Testis (tissue), 3 donors: Measurements from ENCODE around the gene CD300E. TPM values are rescaled to one million over a fixed set of nuclear protein-coding genes. Genes with fewer than 3 reads are reported as not detected.

ENCODE experiments used
- DNase-seq: peaks from one replicate; pipeline ENCODE4 v3.0.0-alpha.2; 2019
- H3K27ac ChIP-seq, 2 donors: fragments of 200-600 bp; sonication (generic); one replicate each; pipeline ENCODE4 v1.5.1; 2019
- H3K27me3 ChIP-seq: fragments of 200-600 bp; sonication (generic); one replicate; pipeline ENCODE4 v1.5.1; 2019
- H3K36me3 ChIP-seq: fragments of 200-600 bp; sonication (generic); one replicate; pipeline ENCODE4 v1.5.1; 2017; ENCODE audit warnings: low read depth; ENCODE audit errors: missing control alignments
- H3K4me1 ChIP-seq: fragments of 200-600 bp; sonication (generic); one replicate; pipeline ENCODE4 v1.5.1; 2019
- H3K4me3 ChIP-seq, 2 donors: fragments of 200-600 bp; sonication (generic); one replicate each; pipeline ENCODE4 v1.5.1; 2017 to 2019
- H3K9me3 ChIP-seq: fragments of 200-600 bp; sonication (generic); one replicate; pipeline ENCODE4 v1.5.1; 2017
- POLR2A ChIP-seq: fragments of 450-650 bp; IDR thresholded peaks from one replicate; pipeline ENCODE4 v1.6.1; 2017; ENCODE audit warnings: antibody characterized with exemption, mild to moderate bottlenecking, moderate library complexity
- WGBS, 2 donors: methylation state at CpG; one replicate each; pipeline ENCODE4 v1.1.5; 2018; 5-methylcytosine and 5-hydroxymethylcytosine counted together
- intact Hi-C: fragments of 100-400 bp; cut with DNase I; formaldehyde crosslinking; loops from one replicate; pipeline ENCODE4 v1.15.1; 2023; ENCODE audit warnings: low total_unique reads
- polyA plus RNA-seq: library from polyadenylated mRNA; stranded (reverse); fragments of 350-450 nt; fragmentation: Illumina TruSeq; extraction: RNeasy Lipid Tissue Mini Kit (QIAGEN cat#74804); gene quantifications from one replicate; pipeline ENCODE4 v1.2.3, GENCODE V29; 2014; ENCODE audit warnings: low read depth, low replicate concordance; ENCODE audit not compliant: insufficient read depth
- total RNA-seq, 2 donors: library from RNA; depleted of rRNA; stranded (reverse); fragments of >200 nt; gene quantifications; one replicate each; pipeline ENCODE4 v1.2.3, GENCODE V29; 2016
- TF ChIP-seq, protein P1 (sequence below), 3 experiments: fragments of 450-650 bp in 2 of 3; fragments of 200-600 bp in 1 of 3; sonication (generic) in 1 of 3; IDR thresholded peaks; one replicate each; pipeline ENCODE4 v1.5.1; 2016 to 2019; ENCODE audit warnings: antibody characterized with exemption in 3 of 3, mild to moderate bottlenecking in 2 of 3, moderate library complexity in 1 of 3

Gene CD300E
- total and polyA plus RNA-seq, 3 donors from 2014 or later: 0.31 to 0.45 TPM; not detected in 1

DNA sequence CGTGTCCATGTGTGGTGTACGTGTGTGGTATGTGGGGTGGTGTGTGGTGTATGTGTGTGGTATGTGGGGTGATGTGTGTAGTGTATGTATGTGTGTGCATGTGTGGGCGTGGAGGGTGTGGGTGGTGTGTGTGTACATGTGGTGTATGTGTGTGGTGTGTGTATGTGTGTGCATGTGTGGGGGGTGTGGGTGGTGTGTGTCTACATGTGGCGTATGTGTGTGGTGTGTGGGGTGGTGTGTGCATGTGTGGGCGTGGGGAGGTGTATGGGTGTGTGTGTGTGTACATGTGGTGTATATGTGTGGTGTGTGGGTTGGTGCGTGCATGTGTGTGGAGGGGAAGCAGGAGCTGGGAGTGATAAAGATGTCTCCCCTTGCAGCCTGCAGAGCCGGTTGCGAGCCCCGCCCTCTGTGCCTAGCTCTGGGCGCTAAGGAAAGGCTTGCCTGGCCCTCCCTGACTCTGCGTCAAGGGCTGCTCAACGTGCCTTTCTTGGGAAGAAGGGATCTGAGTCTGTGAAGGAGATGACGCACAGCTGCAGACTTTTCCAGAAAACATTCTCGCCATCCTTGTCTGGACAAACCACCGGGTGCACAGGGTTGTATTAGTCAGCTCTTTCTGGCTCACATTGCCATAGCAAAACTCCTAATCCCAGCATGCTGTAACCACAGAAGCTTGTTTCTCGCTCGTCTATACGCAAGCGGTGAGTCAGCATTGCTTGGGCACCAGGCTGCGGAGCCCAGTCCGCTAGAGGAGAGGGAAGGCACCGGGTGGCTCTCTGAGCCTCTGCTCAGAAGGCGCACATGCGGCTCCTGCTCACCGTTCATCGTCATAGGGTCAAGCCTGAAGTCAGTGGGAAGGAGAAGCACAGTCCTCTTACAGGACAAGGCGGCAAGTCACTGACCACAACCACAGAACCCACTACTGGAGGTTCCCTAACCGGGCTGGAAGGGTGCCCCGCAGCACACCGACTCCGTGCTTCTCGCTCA lies 54.2 kb downstream of the CD300E start:
- Histone ChIP-seq H3K36me3 (no peaks in the 10 kb centered on the region), H3K9me3 (no peaks in the 10 kb centered on the region), H3K27me3 (no peaks in the 10 kb centered on the region), H3K27ac (no peak overlapping the region), H3K4me3 (no peak overlapping the region), H3K4me1 (no peaks in the 10 kb centered on the region)
- no peak for TF ChIP-seq POLR2A
- TF ChIP-seq, protein P1, sequence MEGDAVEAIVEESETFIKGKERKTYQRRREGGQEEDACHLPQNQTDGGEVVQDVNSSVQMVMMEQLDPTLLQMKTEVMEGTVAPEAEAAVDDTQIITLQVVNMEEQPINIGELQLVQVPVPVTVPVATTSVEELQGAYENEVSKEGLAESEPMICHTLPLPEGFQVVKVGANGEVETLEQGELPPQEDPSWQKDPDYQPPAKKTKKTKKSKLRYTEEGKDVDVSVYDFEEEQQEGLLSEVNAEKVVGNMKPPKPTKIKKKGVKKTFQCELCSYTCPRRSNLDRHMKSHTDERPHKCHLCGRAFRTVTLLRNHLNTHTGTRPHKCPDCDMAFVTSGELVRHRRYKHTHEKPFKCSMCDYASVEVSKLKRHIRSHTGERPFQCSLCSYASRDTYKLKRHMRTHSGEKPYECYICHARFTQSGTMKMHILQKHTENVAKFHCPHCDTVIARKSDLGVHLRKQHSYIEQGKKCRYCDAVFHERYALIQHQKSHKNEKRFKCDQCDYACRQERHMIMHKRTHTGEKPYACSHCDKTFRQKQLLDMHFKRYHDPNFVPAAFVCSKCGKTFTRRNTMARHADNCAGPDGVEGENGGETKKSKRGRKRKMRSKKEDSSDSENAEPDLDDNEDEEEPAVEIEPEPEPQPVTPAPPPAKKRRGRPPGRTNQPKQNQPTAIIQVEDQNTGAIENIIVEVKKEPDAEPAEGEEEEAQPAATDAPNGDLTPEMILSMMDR (IDR thresholded peaks at IDR 0.05): no peak
- intact Hi-C loops: no loop called here
- WGBS, 2 donors: 56 to 63% methylated on average over 30 to 32 of the region's 32 CpGs
- DNase-seq: peak; percentile 48

- DNase-seq: no peak
These were observed 55.2 kb downstream of the CD300E start for GRCh38 chr17:74568106-74568873.

GRCh38 chr17:74567397-74567796 lies 56.1 kb downstream of the CD300E start, which contains the start of gene CD300H:
Gene CD300H, minus strand, starts transcription at chr17:74567509.
- H3K36me3 ChIP-seq: no peaks in the 10 kb centered on the region
- DNase-seq: no peak
- intact Hi-C loops: no loop called here
- H3K27ac ChIP-seq: no peak within 1 kb of the TSS
- WGBS, 2 donors: 80 to 90% methylated on average over 2 of the region's 2 CpGs
- no peaks in the 10 kb centered on the region for H3K27me3 ChIP-seq
- no peaks in the 10 kb centered on the region for H3K9me3 ChIP-seq
- H3K4me3 ChIP-seq: no peak within 1 kb of the TSS
- TF ChIP-seq POLR2A: no peak
- TF ChIP-seq, protein P1 (IDR thresholded peaks at IDR 0.05): no peak
- no peaks in the 10 kb centered on the region for H3K4me1 ChIP-seq

More at GRCh38 chr17:74568106-74568873, 55.2 kb downstream of the CD300E start:
- Histone ChIP-seq H3K4me3 (no peak overlapping the region), H3K9me3 (no peaks in the 10 kb centered on the region), H3K36me3 (no peaks in the 10 kb centered on the region), H3K27me3 (no peaks in the 10 kb centered on the region), H3K27ac (no peak overlapping the region), H3K4me1 (no peaks in the 10 kb centered on the region)
- 79% methylated on average over 4 of the region's 4 CpGs for WGBS, 2 donors
- TF ChIP-seq, protein P1 (IDR thresholded peaks at IDR 0.05): no peak
- no peak for TF ChIP-seq POLR2A
- intact Hi-C loops: no loop called here

DNA sequence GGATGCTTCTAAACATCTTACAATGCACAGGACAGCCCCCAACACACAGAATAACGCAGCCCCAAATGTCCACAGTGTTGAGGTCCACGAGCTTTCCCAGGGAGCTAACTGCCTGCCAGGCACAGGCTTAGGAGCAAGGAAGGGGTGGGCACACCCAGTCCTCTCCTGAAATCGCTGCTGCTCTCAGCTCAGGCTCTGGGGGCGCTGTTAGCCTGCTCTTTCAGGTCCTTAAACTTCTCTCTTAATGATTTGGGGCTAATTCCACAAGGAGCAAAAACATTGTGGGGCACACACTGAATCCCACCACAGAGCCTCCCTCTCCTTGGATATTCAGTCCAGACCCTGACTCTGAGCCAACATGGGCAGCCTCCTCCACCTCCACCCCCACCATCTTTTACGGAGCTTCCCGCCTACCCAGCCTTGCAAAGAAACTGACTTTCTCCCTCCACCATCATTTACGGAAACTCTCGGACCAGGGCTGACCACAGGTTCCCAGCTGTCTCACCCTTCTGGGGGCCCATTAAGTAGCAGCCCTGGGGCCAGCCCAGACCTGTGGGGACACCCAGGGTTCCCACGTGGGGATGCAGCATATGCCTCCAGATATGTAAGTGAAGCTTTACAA lies 57.3 kb downstream of the CD300E start:
- WGBS, 2 donors: 39 to 42% methylated on average over 9 of the region's 9 CpGs

More for the DNA sequence above, 57.3 kb downstream of the CD300E start:
- H3K9me3 ChIP-seq: no peaks in the 10 kb centered on the region
- no peaks in the 10 kb centered on the region for H3K27me3 ChIP-seq
- TF ChIP-seq, protein P1 (IDR thresholded peaks at IDR 0.05): peak in 1 of 3 experiments; percentile 29
- TF ChIP-seq POLR2A: no peak
- DNase-seq: peak; percentile 26
- H3K36me3 ChIP-seq: no peaks in the 10 kb centered on the region
- no peak overlapping the region for H3K27ac ChIP-seq
- intact Hi-C loops: no loop called here
- no peak overlapping the region for H3K4me3 ChIP-seq
- H3K4me1 ChIP-seq: no peaks in the 10 kb centered on the region
